H1 (cell line): ENCODE measurements around the gene RMDN2. TPM values are rescaled to one million over a fixed set of nuclear protein-coding genes. Genes with fewer than 3 reads are reported as not detected.

Experiments
- CTCF ChIA-PET: fragments of 300-600 bp; sonication (Branson Sonifier 250); formaldehyde crosslinking; loops from one replicate; lab custom pipeline; 2021; ENCODE audit not compliant: partially characterized antibody; lab: Charles Lee
- POLR2A ChIA-PET: fragments of 300-600 bp; sonication (Branson Sonifier 250); formaldehyde crosslinking; loops from one replicate; lab custom pipeline; 2021; ENCODE audit warnings: inconsistent platforms; ENCODE audit not compliant: partially characterized antibody; lab: Charles Lee
- DNase-seq, 2 experiments: peaks; one replicate each; pipeline versions ENCODE4 v3.0.0 to v3.0.0-alpha.2; 2010 to 2022; ENCODE audit warnings: low spot score in 2 of 2, low read depth in 1 of 2, mixed read lengths in 1 of 2
- FAIRE-seq: peaks from 2 replicates; lab custom pipeline; 2011; peaks lifted over from hg19 to GRCh38; lab: Jason Lieb, UNC
- H2AFZ ChIP-seq: 2 replicates; pipeline ENCODE4 v1.8.1; 2012; ENCODE audit warnings: low read length, inconsistent platforms
- H2AK5ac ChIP-seq: 2 replicates; pipeline ENCODE4 v1.6.1; 2013; ENCODE audit warnings: low read depth, low read length
- H2BK120ac ChIP-seq: replicated peaks from 2 replicates; pipeline ENCODE3; 2013; ENCODE audit warnings: low read depth, low read length, inconsistent platforms
- H2BK12ac ChIP-seq: 2 replicates; pipeline ENCODE4 v1.6.1; 2013; ENCODE audit warnings: low read depth, low read length
- H2BK15ac ChIP-seq: 2 replicates; pipeline ENCODE4 v1.6.1; 2013; ENCODE audit warnings: low read length
- H2BK20ac ChIP-seq: 2 replicates; pipeline ENCODE4 v1.6.1; 2013; ENCODE audit warnings: low read length
- H2BK5ac ChIP-seq: 2 replicates; pipeline ENCODE4 v1.6.1; 2013; ENCODE audit warnings: low read depth, low read length
- H3K14ac ChIP-seq: 2 replicates; pipeline ENCODE4 v1.6.1; 2013; ENCODE audit warnings: inconsistent platforms; ENCODE audit not compliant: insufficient read length
- H3K18ac ChIP-seq: 2 replicates; pipeline ENCODE4 v1.6.1; 2013; ENCODE audit warnings: low read length; ENCODE audit errors: extremely low read depth
- H3K23ac ChIP-seq: 2 replicates; pipeline ENCODE4 v1.6.1; 2013; ENCODE audit warnings: inconsistent platforms; ENCODE audit not compliant: insufficient read length
- H3K23me2 ChIP-seq: 2 replicates; pipeline ENCODE4 v1.6.1; 2013; ENCODE audit warnings: low read depth, low read length
- H3K27ac ChIP-seq: 2 replicates; pipeline ENCODE4 v1.6.1; 2011; ENCODE audit warnings: low read depth, low read length, inconsistent platforms
- H3K27me3 ChIP-seq, 4 experiments: replicated peaks in 1 of 4; 1 replicate in 1 of 4; 2 replicates in 3 of 4; pipeline versions ENCODE4 v1.6.1 to v1.8.1; 2011 to 2013; ENCODE audit warnings: low read length in 3 of 4, mild to moderate bottlenecking in 3 of 4, inconsistent platforms in 2 of 4, mixed read lengths in 2 of 4, moderate library complexity in 1 of 4; ENCODE audit not compliant: control insufficient read depth in 3 of 4, insufficient read depth in 3 of 4; ENCODE audit errors: extremely low read depth in 1 of 4
- H3K36me3 ChIP-seq, 4 experiments: 2 replicates each; pipeline versions ENCODE4 v1.6.1 to v1.8.1; 2011 to 2013; ENCODE audit warnings: mild to moderate bottlenecking in 4 of 4, low read length in 3 of 4, moderate library complexity in 2 of 4, control low read depth in 1 of 4, inconsistent platforms in 1 of 4; ENCODE audit not compliant: insufficient read depth in 4 of 4, control insufficient read depth in 2 of 4
- H3K4ac ChIP-seq: replicated peaks from 2 replicates; pipeline ENCODE3; 2013; ENCODE audit warnings: low read length, low read depth, mixed read lengths, inconsistent platforms; ENCODE audit not compliant: insufficient read length
- H3K4me1 ChIP-seq, 4 experiments: replicated peaks in 1 of 4; 1 replicate in 1 of 4; 2 replicates in 3 of 4; pipeline versions ENCODE4 v1.6.1 to v1.8.1; 2011 to 2013; ENCODE audit warnings: low read length in 3 of 4, inconsistent platforms in 2 of 4, mixed read lengths in 1 of 4; ENCODE audit not compliant: insufficient read depth in 4 of 4, control insufficient read depth in 3 of 4
- H3K4me2 ChIP-seq, 2 experiments: 2 replicates each; pipeline versions ENCODE4 v1.6.1 to v1.8.1; 2011 to 2013; ENCODE audit warnings: low read depth in 2 of 2, low read length in 2 of 2, control low read depth in 1 of 2, inconsistent platforms in 1 of 2, mild to moderate bottlenecking in 1 of 2; ENCODE audit not compliant: insufficient read depth in 1 of 2
- H3K4me3 ChIP-seq, 4 experiments: fragments of 200-600, 300-600 bp in 1 of 4; sonication (generic), shearing (Covaris generic), sonication (Bioruptor Twin) in 1 of 4; 2 replicates each; pipeline versions ENCODE4 v1.5.1 to v1.8.1; 2011 to 2016; ENCODE audit warnings: low read length in 4 of 4, low read depth in 3 of 4, control low read depth in 2 of 4, inconsistent platforms in 2 of 4, mild to moderate bottlenecking in 2 of 4, mixed read lengths in 1 of 4, moderate library complexity in 1 of 4; ENCODE audit not compliant: insufficient read depth in 2 of 4; ENCODE audit errors: extremely low read depth in 1 of 4
- H3K56ac ChIP-seq: replicated peaks from 2 replicates; pipeline ENCODE3; 2013; ENCODE audit warnings: low read depth, mild to moderate bottlenecking, mixed read lengths, low read length, inconsistent platforms; ENCODE audit not compliant: insufficient read length
- H3K79me1 ChIP-seq: 2 replicates; pipeline ENCODE4 v1.6.1; 2013; ENCODE audit warnings: low read depth, low read length, control low read depth
- H3K79me2 ChIP-seq, 2 experiments: 2 replicates each; pipeline versions ENCODE4 v1.6.1 to v1.8.1; 2012 to 2013; ENCODE audit warnings: low read length in 2 of 2, mild to moderate bottlenecking in 2 of 2, inconsistent platforms in 1 of 2; ENCODE audit not compliant: insufficient read depth in 2 of 2, control insufficient read depth in 1 of 2
- H3K9ac ChIP-seq, 4 experiments: replicated peaks in 1 of 4; 1 replicate in 1 of 4; 2 replicates in 3 of 4; pipeline versions ENCODE4 v1.6.1 to v1.8.1; 2011 to 2013; ENCODE audit warnings: low read depth in 3 of 4, low read length in 3 of 4, control low read depth in 2 of 4, mild to moderate bottlenecking in 2 of 4, moderate library complexity in 2 of 4, inconsistent platforms in 1 of 4; ENCODE audit errors: extremely low read depth in 1 of 4
- H3K9me3 ChIP-seq, 2 experiments: 2 replicates each; pipeline versions ENCODE4 v1.6.1 to v1.8.1; 2012 to 2013; ENCODE audit warnings: mild to moderate bottlenecking in 2 of 2, moderate library complexity in 2 of 2, control low read depth in 1 of 2, inconsistent platforms in 1 of 2, low read depth in 1 of 2, low read length in 1 of 2, mixed read lengths in 1 of 2; ENCODE audit not compliant: insufficient read depth in 2 of 2
- H4K20me1 ChIP-seq, 2 experiments: replicated peaks in 1 of 2; 2 replicates each; pipeline versions ENCODE3 to v1.8.1; 2011 to 2013; ENCODE audit warnings: inconsistent platforms in 2 of 2, low read length in 2 of 2, mild to moderate bottlenecking in 1 of 2; ENCODE audit not compliant: insufficient read depth in 2 of 2, control insufficient read depth in 1 of 2
- H4K5ac ChIP-seq: 2 replicates; pipeline ENCODE4 v1.6.1; 2013; ENCODE audit warnings: low read length, low read depth, mixed read lengths, inconsistent platforms; ENCODE audit not compliant: insufficient read length
- H4K8ac ChIP-seq: 2 replicates; pipeline ENCODE4 v1.8.0; 2013; ENCODE audit warnings: mild to moderate bottlenecking, moderate library complexity, low read length, inconsistent platforms; ENCODE audit not compliant: insufficient read depth; ENCODE audit errors: extremely low read depth
- H4K91ac ChIP-seq: replicated peaks from 2 replicates; pipeline ENCODE3; 2013; ENCODE audit warnings: low read length, mixed read lengths, inconsistent platforms; ENCODE audit not compliant: insufficient read length
- ASH2L ChIP-seq: fragments of 200-600, 300-600 bp; sonication (generic); IDR thresholded peaks from one replicate; pipeline ENCODE4 v1.7.1; 2017; ENCODE audit warnings: low read length
- CREB1 ChIP-seq: IDR thresholded peaks from 2 replicates; pipeline ENCODE4 v1.6.1; 2012; ENCODE audit warnings: inconsistent platforms
- EGR1 ChIP-seq: IDR thresholded peaks from 2 replicates; pipeline ENCODE4 v1.6.1; 2011; ENCODE audit warnings: low read depth, low read length, borderline replicate concordance
- FOSL1 ChIP-seq: IDR thresholded peaks from 2 replicates; pipeline ENCODE4 v1.6.1; 2011; ENCODE audit warnings: mild to moderate bottlenecking, low read depth, low read length, moderate library complexity; ENCODE audit not compliant: insufficient read depth
- GABPA ChIP-seq: IDR thresholded peaks from 2 replicates; pipeline ENCODE4 v1.6.1; 2011; ENCODE audit warnings: mild to moderate bottlenecking, low read length, moderate library complexity, borderline replicate concordance; ENCODE audit not compliant: insufficient read depth
- KDM5A ChIP-seq: fragments of 200-600 bp; IDR thresholded peaks from 2 replicates; pipeline ENCODE4 v1.7.1; 2012; ENCODE audit warnings: mild to moderate bottlenecking, low read length, inconsistent platforms, mixed read lengths
- NANOG ChIP-seq: IDR thresholded peaks from 2 replicates; pipeline ENCODE4 v1.6.1; 2011; ENCODE audit warnings: low read length, low read depth, mild to moderate bottlenecking, inconsistent platforms; ENCODE audit not compliant: insufficient read depth, poor library complexity, severe bottlenecking
- POLR2A ChIP-seq, 2 experiments: IDR thresholded peaks; 1 replicate in 1 of 2; 2 replicates in 1 of 2; pipeline ENCODE4 v1.6.1; 2011; ENCODE audit warnings: low read depth in 2 of 2, low read length in 2 of 2, mild to moderate bottlenecking in 2 of 2; ENCODE audit errors: control extremely low read depth in 1 of 2
- SUZ12 ChIP-seq: fragments of 200-600 bp; sonication (generic); IDR thresholded peaks from 2 replicates; pipeline ENCODE4 v1.6.1; 2012; ENCODE audit warnings: mild to moderate bottlenecking, inconsistent platforms, low read length, moderate library complexity, mixed read lengths
- TCF12 ChIP-seq: IDR thresholded peaks from 2 replicates; pipeline ENCODE4 v1.6.1; 2011; ENCODE audit warnings: low read depth, mild to moderate bottlenecking, low read length
- USF2 ChIP-seq: IDR thresholded peaks from 2 replicates; pipeline ENCODE4 v1.6.1; 2011; ENCODE audit warnings: low read length, improper control_type of control experiment
- WGBS, 2 experiments: shearing (Covaris generic) in 1 of 2; methylation state at CpG; one replicate each; pipeline versions ENCODE4 v1.1.6 to v1.1.7; 2013 to 2015; ENCODE audit warnings: low lambda C conversion rate in 2 of 2, mixed read lengths in 2 of 2, inconsistent platforms in 1 of 2, low coverage in 1 of 2, missing lambda C conversion rate in 1 of 2; ENCODE audit not compliant: insufficient replicate concordance in 2 of 2, insufficient coverage in 1 of 2, insufficient read length in 1 of 2; ENCODE audit errors: extremely low coverage in 1 of 2, missing lambda C conversion rate in 1 of 2; 5-methylcytosine and 5-hydroxymethylcytosine counted together
- polyA plus RNA-seq, 7 experiments: library from polyadenylated mRNA; depleted of rRNA in 3 of 7; stranded (reverse) in 5 of 7; unstranded in 2 of 7; fragments of >200 nt in 5 of 7; fragments of 200-250 nt in 2 of 7; gene quantifications; 1 replicate in 5 of 7; 2 replicates in 1 of 7; 4 replicates in 1 of 7; pipeline versions ENCODE4 v1.2.1 to v1.2.3, GENCODE V29; 2011 to 2013; ENCODE audit warnings: missing spikeins in 2 of 7, mixed read lengths in 2 of 7
- total RNA-seq: library from RNA; stranded (reverse); fragmentation: NEBNext Ultra II Directional; extraction: Animal tissue kit (Norgen Biotek cat#: 25700); gene quantifications from 2 replicates; pipeline ENCODE4 v1.2.1, GENCODE V29; 2021
- TF ChIP-seq, protein P1 (sequence below), 3 experiments: IDR thresholded peaks; 1 replicate in 2 of 3; 2 replicates in 1 of 3; pipeline versions ENCODE4 v1.5.1 to v1.6.1; 2011; ENCODE audit warnings: low read length in 3 of 3, mild to moderate bottlenecking in 3 of 3, inconsistent platforms in 2 of 3, low read depth in 1 of 3, moderate library complexity in 1 of 3; ENCODE audit not compliant: insufficient read depth in 1 of 3; ENCODE audit errors: control extremely low read depth in 1 of 3

The RMDN2 gene
- total and polyA plus RNA-seq, 2 of the 8 experiments (the other 6 are each of a cell fraction or from before 2014, with no cell fraction given): 0.53 to 3.0 TPM

DNA sequence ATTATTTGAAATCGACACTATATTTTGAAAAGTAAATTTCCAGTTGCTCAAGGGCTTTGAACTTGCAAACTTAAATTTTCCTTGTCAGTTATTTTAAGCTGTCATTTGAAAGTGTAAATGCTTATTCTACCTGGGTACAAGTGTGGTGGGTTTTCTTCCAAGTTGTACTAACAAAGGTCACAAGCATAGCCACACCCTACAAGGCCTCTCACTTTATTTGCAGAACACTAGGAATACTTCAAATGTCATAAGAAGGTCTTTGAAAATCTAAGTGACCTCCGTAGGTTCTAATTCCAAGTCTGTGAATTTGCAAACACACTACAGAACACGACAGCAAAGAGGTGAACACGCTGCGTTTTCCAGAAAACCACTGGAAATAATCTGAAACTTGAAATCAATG, 9.3 kb upstream of the RMDN2 start:
- no peaks in the 10 kb centered on the region for H3K36me3 ChIP-seq
- H2BK5ac ChIP-seq: no peak overlapping the region
- H3K4me1 ChIP-seq: no peaks in the 10 kb centered on the region
- no peak overlapping the region for H3K27ac ChIP-seq
- H4K20me1 ChIP-seq: no peaks in the 10 kb centered on the region
- no peak overlapping the region for H4K5ac ChIP-seq
- H3K79me1 ChIP-seq: no peaks in the 10 kb centered on the region
- WGBS, 2 experiments: 82% methylated on average over 5 of the region's 5 CpGs; no CpG with 5 or more reads in 1 of the 2 experiments
- no peak overlapping the region for H2BK120ac ChIP-seq
- no peak overlapping the region for H3K56ac ChIP-seq
- CTCF ChIA-PET: interaction anchor here (0.8 kb wide), 1 partner anchor 17 kb away, joined by 4 read pairs; no protein-coding TSS in a partner anchor
- no peak overlapping the region for H3K4ac ChIP-seq
- no peak overlapping the region for H2BK15ac ChIP-seq
- no peaks in the 10 kb centered on the region for H3K27me3 ChIP-seq
- no peak for FAIRE-seq
- H2AFZ ChIP-seq: no peak overlapping the region
- H3K9ac ChIP-seq: no peak overlapping the region
- H2BK12ac ChIP-seq: no peak overlapping the region
- H2BK20ac ChIP-seq: no peak overlapping the region
- no peak overlapping the region for H3K14ac ChIP-seq
- H3K23ac ChIP-seq: no peak overlapping the region
- no peak overlapping the region for H4K8ac ChIP-seq
- no peak overlapping the region for H3K4me3 ChIP-seq
- no peaks in the 10 kb centered on the region for H3K9me3 ChIP-seq
- POLR2A ChIA-PET: no interaction called here
- H2AK5ac ChIP-seq: no peak overlapping the region
- H3K18ac ChIP-seq: no peak overlapping the region
- H3K23me2 ChIP-seq: no peaks in the 10 kb centered on the region; the same call in 1 of the 2 replicates
- no peak overlapping the region for H3K4me2 ChIP-seq
- H4K91ac ChIP-seq: no peak overlapping the region
- no peak for DNase-seq
- H3K79me2 ChIP-seq: no peaks in the 10 kb centered on the region
- TF ChIP-seq EGR1 (no peak), SUZ12 (no peak), USF2 (no peak), FOSL1 (no peak), GABPA (no peak), CREB1 (no peak), ASH2L (no peak), KDM5A (no peak), POLR2A (IDR thresholded peaks at IDR 0.05; ENCODE audit: control extremely low read depth in 1 of 2, low read depth in 2 of 2, low read length in 2 of 2) (no peak), NANOG (no peak), TCF12 (no peak)
- TF ChIP-seq, protein P1, sequence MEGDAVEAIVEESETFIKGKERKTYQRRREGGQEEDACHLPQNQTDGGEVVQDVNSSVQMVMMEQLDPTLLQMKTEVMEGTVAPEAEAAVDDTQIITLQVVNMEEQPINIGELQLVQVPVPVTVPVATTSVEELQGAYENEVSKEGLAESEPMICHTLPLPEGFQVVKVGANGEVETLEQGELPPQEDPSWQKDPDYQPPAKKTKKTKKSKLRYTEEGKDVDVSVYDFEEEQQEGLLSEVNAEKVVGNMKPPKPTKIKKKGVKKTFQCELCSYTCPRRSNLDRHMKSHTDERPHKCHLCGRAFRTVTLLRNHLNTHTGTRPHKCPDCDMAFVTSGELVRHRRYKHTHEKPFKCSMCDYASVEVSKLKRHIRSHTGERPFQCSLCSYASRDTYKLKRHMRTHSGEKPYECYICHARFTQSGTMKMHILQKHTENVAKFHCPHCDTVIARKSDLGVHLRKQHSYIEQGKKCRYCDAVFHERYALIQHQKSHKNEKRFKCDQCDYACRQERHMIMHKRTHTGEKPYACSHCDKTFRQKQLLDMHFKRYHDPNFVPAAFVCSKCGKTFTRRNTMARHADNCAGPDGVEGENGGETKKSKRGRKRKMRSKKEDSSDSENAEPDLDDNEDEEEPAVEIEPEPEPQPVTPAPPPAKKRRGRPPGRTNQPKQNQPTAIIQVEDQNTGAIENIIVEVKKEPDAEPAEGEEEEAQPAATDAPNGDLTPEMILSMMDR (IDR thresholded peaks at IDR 0.05; ENCODE audit: control extremely low read depth in 1 of 3, insufficient read depth in 1 of 3, low read depth in 1 of 3, low read length in 3 of 3): no peak
